ENCODE data around the gene GNB3. TPM values are rescaled to one million over a fixed set of nuclear protein-coding genes. Genes with fewer than 3 reads are reported as not detected.

Gene GNB3
- total and polyA plus RNA-seq, 9 of the 15 experiments (the other 6 are each of a cell fraction or from before 2014, with no cell fraction given) = 1.4 to 5.8 (median 2.0) TPM

- TF ChIP-seq FOXA1 (IDR thresholded peaks at IDR 0.05; ENCODE audit: borderline replicate concordance) = no peak
- no peak for TF ChIP-seq CAMTA2 (CRISPR knock-in tag; conservative IDR thresholded peaks at IDR 0.05)
Measured at GRCh38 chr12:6867413-6868210, 26.9 kb downstream of the GNB3 start, which contains the start of gene TPI1 (continued).

GRCh38 chr12:6868211-6869048, 27.7 kb downstream of the GNB3 start:
- H3K9me3 ChIP-seq (replicated peaks; ENCODE audit: control insufficient read depth, insufficient read depth, low read depth, low read length) = no peaks in the 10 kb centered on the region
- H3K27me3 ChIP-seq (ENCODE audit: control insufficient read depth in 2 of 2, insufficient read depth in 2 of 2, low read length in 2 of 2) = no peaks in the 10 kb centered on the region
- H3K4me2 ChIP-seq (ENCODE audit: insufficient read depth, low read length) = peak overlapping the region; percentile 87
- H3K4me3 ChIP-seq = peak overlapping the region; percentile 96
- no peak overlapping the region for H2AFZ ChIP-seq (ENCODE audit: low read depth, low read length)
- ChIA-PET POLR2A (interaction anchor here (0.5 to 11.3 kb wide), 26 partner anchors 10 to 1050 kb away, joined by 3 to 174 read pairs (median 4); partner anchors contain the start of genes C12orf57, CDCA3, MLF2 and RNU7-1), CTCF (ENCODE audit: low intra/inter-chr PET ratio) (interaction anchor here (0.9 to 1.5 kb wide), 4 partner anchors 93 to 245 kb away, joined by 3 to 5 read pairs (median 3); no protein-coding TSS in a partner anchor)
- no peaks in the 10 kb centered on the region for H3K9me1 ChIP-seq (ENCODE audit: control insufficient read depth, insufficient read depth, low read length)
- in situ Hi-C loops (cut with MboI) (loop anchor here (5.0 kb wide), 1 partner anchor 74 kb away; the partner anchor contains the start of genes C12orf57 and RNU7-1), intact Hi-C loops (cut with micrococcal nuclease) (loop anchor here (5.0 kb wide), 1 partner anchor 74 kb away; the partner anchor contains the start of genes C12orf57 and RNU7-1)
- H4K20me1 ChIP-seq (replicated peaks; ENCODE audit: control insufficient read depth, insufficient read depth, low read length) = peaks cover 47% of the 10 kb centered on the region
- peaks cover 51% of the 10 kb centered on the region for H3K79me2 ChIP-seq (ENCODE audit: control insufficient read depth, insufficient read depth, low read length)
- DNase-seq (ENCODE audit: extremely low read depth in 1 of 4, low spot score in 3 of 4) (peak in 2 of 4 experiments; percentile 13 to 36), ATAC-seq (no peak), FAIRE-seq (peak; percentile 58)
- 1% methylated on average over 17 of the region's 22 CpGs for WGBS (ENCODE audit: insufficient coverage, low coverage, missing lambda C conversion rate)
- H3K4me1 ChIP-seq (replicated peaks in 1 of 2; ENCODE audit: control insufficient read depth in 2 of 2, insufficient read depth in 2 of 2, low read length in 2 of 2) = peaks cover 33 to 58% of the 10 kb centered on the region in 2 experiments; a peak in 4 of 5 replicates
- H3K27ac ChIP-seq (ENCODE audit: extremely low read depth, low read depth, low read length) = peak overlapping the region; percentile 94
- H3K36me3 ChIP-seq (ENCODE audit: control insufficient read depth, insufficient read depth, low read length) = peaks cover 61% of the 10 kb centered on the region
- no TSS peak for BruUV-seq (replicated peaks)
- H3K9ac ChIP-seq (ENCODE audit: insufficient read depth in 1 of 2, low read depth in 2 of 2, low read length in 2 of 2) = peak overlapping the region; percentile 87 to 98
- TF ChIP-seq MEIS2 (IDR thresholded peaks at IDR 0.05; ENCODE audit: partially characterized antibody) (no peak), FOXK1 (CRISPR knock-in tag; IDR thresholded peaks at IDR 0.05; ENCODE audit: borderline replicate concordance) (0 out of 2 replicates have a peak, but pooled peaks have one; percentile 84), SAP30 (IDR thresholded peaks at IDR 0.05; ENCODE audit: borderline replicate concordance, insufficient read depth, low read depth, low read length, poor library complexity, severe bottlenecking) (peak; percentile 38), TFAP4 (CRISPR knock-in tag; IDR thresholded peaks at IDR 0.05; ENCODE audit: borderline replicate concordance) (0 out of 2 replicates have a peak, but pooled peaks have one; percentile 2), HCFC1 (IDR thresholded peaks at IDR 0.05; ENCODE audit: low read depth, low read length) (no peak), ETV6 (IDR thresholded peaks at IDR 0.05; ENCODE audit: borderline replicate concordance in 1 of 2, low read depth in 2 of 2, low read length in 1 of 2) (no peak), ETV6 (CRISPR knock-in tag; IDR thresholded peaks at IDR 0.05; ENCODE audit: borderline replicate concordance) (peak; percentile 65; the same call in 1 of the 2 replicates), PTBP1 (IDR thresholded peaks at IDR 0.05; ENCODE audit: low read depth, low read length) (peak; percentile 75; the same call in 1 of the 2 replicates), ZBTB2 (IDR thresholded peaks at IDR 0.05) (no peak), KDM2B (CRISPR knock-in tag; IDR thresholded peaks at IDR 0.05) (no peak), SP1 (CRISPR knock-in tag; IDR thresholded peaks at IDR 0.05) (peak; percentile 13), CHD1 (IDR thresholded peaks at IDR 0.05; ENCODE audit: low read length) (peak; percentile 90), NRF1 (conservative IDR thresholded peaks at IDR 0.05 in 1 of 2, IDR thresholded peaks at IDR 0.05 in 1 of 2) (peak; percentile 34 to 58; a peak in 3 of 4 replicates)

Measured in K562 (cell line).